Nephron (organoid): ENCODE data around the gene PEPD.

Experiments used
- H3K27ac Mint-ChIP-seq, 3 experiments: 2 replicates each; pipeline ENCODE4 v1.8.0; 2020; ENCODE audit warnings: mixed read lengths in 3 of 3, mild to moderate bottlenecking in 2 of 3, moderate library complexity in 1 of 3
- H3K27me3 Mint-ChIP-seq: 2 replicates; pipeline ENCODE4 v1.8.0; 2021; ENCODE audit warnings: low read depth, mild to moderate bottlenecking, moderate library complexity, mixed read lengths
- H3K36me3 Mint-ChIP-seq: 2 replicates; pipeline ENCODE4 v1.8.0; 2020; ENCODE audit warnings: low read depth, mixed read lengths
- H3K4me1 Mint-ChIP-seq: 2 replicates; pipeline ENCODE4 v1.8.0; 2020; ENCODE audit warnings: mixed read lengths
- H3K4me3 Mint-ChIP-seq, 3 experiments: 2 replicates each; pipeline ENCODE4 v1.8.0; 2020; ENCODE audit warnings: mild to moderate bottlenecking in 3 of 3, mixed read lengths in 3 of 3, moderate library complexity in 2 of 3
- H3K9me3 Mint-ChIP-seq: 2 replicates; pipeline ENCODE4 v1.8.0; 2020; ENCODE audit warnings: mixed read lengths
- CTCF ChIP-seq, 3 experiments: fragments of 200-600 bp; sonication (generic); IDR thresholded peaks; one replicate each; pipeline ENCODE4 v1.5.0; 2021; ENCODE audit warnings: antibody characterized with exemption in 3 of 3; ENCODE audit not compliant: unreplicated experiment in 3 of 3

PEPD gene

GRCh38 chr19:33438987-33439781 is 82.4 kb downstream of the PEPD start:
- no peaks in the 10 kb centered on the region for H3K9me3 Mint-ChIP-seq

GRCh38 chr19:33437821-33438671 is 83.5 kb downstream of the PEPD start:
- H3K27ac Mint-ChIP-seq = peak overlapping the region in 1 of 3 experiments; percentile 8
- peaks cover 3% of the 10 kb centered on the region for H3K36me3 Mint-ChIP-seq
- no peaks in the 10 kb centered on the region for H3K9me3 Mint-ChIP-seq
- no peak for TF ChIP-seq CTCF (IDR thresholded peaks at IDR 0.05; ENCODE audit: unreplicated experiment in 3 of 3)
- no peak overlapping the region for H3K4me3 Mint-ChIP-seq
- H3K27me3 Mint-ChIP-seq = peaks cover 4% of the 10 kb centered on the region
- H3K4me1 Mint-ChIP-seq = peaks cover 12% of the 10 kb centered on the region

More at GRCh38 chr19:33438987-33439781, 82.4 kb downstream of the PEPD start:
- Mint-ChIP-seq H3K4me1 (peaks cover 12% of the 10 kb centered on the region), H3K27me3 (peaks cover 2% of the 10 kb centered on the region), H3K36me3 (peaks cover 4% of the 10 kb centered on the region), H3K4me3 (no peak overlapping the region), H3K27ac (no peak overlapping the region)
- TF ChIP-seq CTCF (IDR thresholded peaks at IDR 0.05; ENCODE audit: unreplicated experiment in 3 of 3) = no peak

GRCh38 chr19:33437393-33437820 is 84.2 kb downstream of the PEPD start:
- peaks cover 12% of the 10 kb centered on the region for H3K4me1 Mint-ChIP-seq
- no peaks in the 10 kb centered on the region for H3K9me3 Mint-ChIP-seq

GRCh38 chr19:33436360-33437345 is 84.9 kb downstream of the PEPD start:
- Mint-ChIP-seq H3K27ac (peak overlapping the region; percentile 8 to 43 (median 9)), H3K9me3 (no peaks in the 10 kb centered on the region), H3K36me3 (no peaks in the 10 kb centered on the region), H3K4me3 (no peak overlapping the region), H3K4me1 (peaks cover 12% of the 10 kb centered on the region), H3K27me3 (peaks cover 13% of the 10 kb centered on the region)
- TF ChIP-seq CTCF (IDR thresholded peaks at IDR 0.05; ENCODE audit: unreplicated experiment in 3 of 3) = no peak

More at GRCh38 chr19:33437393-33437820, 84.2 kb downstream of the PEPD start:
- no peak overlapping the region for H3K4me3 Mint-ChIP-seq
- H3K27ac Mint-ChIP-seq = peak overlapping the region in 2 of 3 experiments; percentile 8 to 9
- H3K27me3 Mint-ChIP-seq = peaks cover 6% of the 10 kb centered on the region
- H3K36me3 Mint-ChIP-seq = no peaks in the 10 kb centered on the region
- TF ChIP-seq CTCF (IDR thresholded peaks at IDR 0.05; ENCODE audit: unreplicated experiment in 3 of 3) = no peak

- no peak for TF ChIP-seq CTCF (IDR thresholded peaks at IDR 0.05; ENCODE audit: unreplicated experiment in 3 of 3)
- Mint-ChIP-seq H3K4me3 (no peak overlapping the region), H3K36me3 (no peaks in the 10 kb centered on the region), H3K9me3 (no peaks in the 10 kb centered on the region), H3K4me1 (peaks cover 13% of the 10 kb centered on the region), H3K27me3 (peaks cover 18% of the 10 kb centered on the region), H3K27ac (no peak overlapping the region)
Measured at GRCh38 chr19:33435706-33436359, 85.8 kb downstream of the PEPD start.
